Cardiac septum (tissue), 1 donor: ENCODE data around the gene EVL. TPM values are rescaled to one million over a fixed set of nuclear protein-coding genes. Genes with fewer than 3 reads are reported as not detected.
"Not testable (repeated sequence)": the region's sequence is repeated elsewhere in the genome, so short reads cannot be mapped to it uniquely, and the experiment has no call there.

Experiments
- DNase-seq: peaks from one replicate; pipeline ENCODE4 v3.0.0-alpha.2; 2020; ENCODE audit warnings: low spot score
- intact Hi-C: fragments of 100-400 bp; cut with DNase I; formaldehyde crosslinking; loops from one replicate; pipeline ENCODE4 v1.14.0; 2022
- microRNA-seq: library from miRNA; unstranded; fragments of <30 nt; microRNA quantifications from one replicate; pipeline ENCODE4 v1.2.0, GENCODE V29; 2020
- total RNA-seq: library from RNA; stranded (reverse); fragmentation: NEBNext Ultra II Directional; extraction: Animal tissue kit (Norgen Biotek cat#: 25700); gene quantifications from one replicate; pipeline ENCODE4 v1.2.1, GENCODE V29; 2021
- donor health status: DM: no; HTN: no; CAD: no.

Gene EVL
- total RNA-seq, 1 donor from 2014 or later: 46.3 TPM

DNA sequence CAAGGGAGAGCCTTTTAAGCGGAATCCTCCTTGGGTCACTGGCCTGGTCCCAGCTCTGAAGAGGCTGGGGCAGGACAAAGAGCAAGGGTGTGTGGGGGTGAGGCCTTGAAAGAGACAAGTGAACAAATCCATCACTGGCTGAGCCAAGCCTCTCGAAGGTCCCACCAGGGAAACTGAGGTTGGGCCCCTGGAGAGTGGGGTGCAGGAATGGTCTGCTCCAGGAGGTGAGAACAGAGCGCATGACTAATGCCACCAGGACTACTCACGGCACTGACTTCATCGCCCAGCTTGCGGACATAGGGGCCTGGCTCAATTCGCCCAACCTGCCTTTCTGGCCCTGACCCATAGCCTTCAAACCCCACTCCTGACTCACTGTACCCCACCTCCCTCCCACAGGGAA, 113.5 kb downstream of the EVL start:
- DNase-seq: no peak

DNA sequence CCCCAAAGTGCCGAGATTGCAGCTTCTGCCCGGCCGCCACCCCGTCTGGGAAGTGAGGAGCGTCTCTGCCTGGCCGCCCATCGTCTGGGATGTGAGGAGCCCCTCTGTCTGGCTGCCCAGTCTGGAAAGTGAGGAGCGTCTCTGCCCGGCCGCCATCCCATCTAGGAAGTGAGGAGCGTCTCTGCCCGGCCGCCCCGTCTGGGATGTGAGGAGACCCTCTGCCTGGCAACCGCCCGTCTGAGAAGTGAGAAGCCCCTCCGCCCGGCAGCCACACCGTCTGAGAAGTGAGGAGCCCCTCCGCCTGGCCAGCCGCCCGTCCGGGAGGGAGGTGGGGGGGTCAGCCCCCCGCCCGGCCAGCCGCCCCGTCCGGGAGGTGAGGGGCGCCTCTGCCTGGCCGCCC, 115.4 kb downstream of the EVL start:
- DNase-seq, intact Hi-C loops: not testable (repeated sequence)

More for the DNA sequence above, 113.5 kb downstream of the EVL start:
- intact Hi-C loops: no loop called here

DNA sequence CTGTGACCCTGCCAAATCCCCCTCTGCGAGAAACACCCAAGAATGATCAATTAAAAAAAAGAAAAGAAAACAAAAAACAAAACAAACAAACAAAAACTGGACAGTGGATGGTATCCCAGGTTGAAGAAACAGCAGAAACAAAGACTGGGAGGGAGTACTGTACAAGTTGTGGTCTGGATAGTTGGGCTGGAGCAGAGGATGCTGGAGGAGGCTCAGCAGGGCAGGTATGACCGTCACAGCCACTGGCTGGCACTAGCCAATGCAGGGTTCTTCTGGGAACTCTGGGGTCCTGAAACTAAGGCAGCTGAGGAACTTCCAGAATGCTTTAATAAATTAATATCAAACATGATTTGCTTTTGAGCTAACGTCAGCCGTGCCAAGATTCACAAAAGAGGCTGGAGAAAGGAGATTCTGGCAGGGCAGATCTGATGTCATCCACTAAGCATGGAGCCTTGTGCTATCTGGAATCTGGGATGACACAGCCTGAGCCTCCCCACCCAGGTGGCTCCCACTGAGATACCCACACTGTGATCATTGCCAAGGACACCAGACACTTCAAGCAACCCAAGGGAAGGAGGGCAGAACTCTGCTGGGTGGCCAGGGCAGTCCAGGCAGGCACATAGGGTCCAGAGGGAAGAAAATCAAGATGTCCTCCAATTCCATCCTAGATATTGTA, 116.8 kb downstream of the EVL start:
- DNase-seq, intact Hi-C loops: not testable (repeated sequence)

DNA sequence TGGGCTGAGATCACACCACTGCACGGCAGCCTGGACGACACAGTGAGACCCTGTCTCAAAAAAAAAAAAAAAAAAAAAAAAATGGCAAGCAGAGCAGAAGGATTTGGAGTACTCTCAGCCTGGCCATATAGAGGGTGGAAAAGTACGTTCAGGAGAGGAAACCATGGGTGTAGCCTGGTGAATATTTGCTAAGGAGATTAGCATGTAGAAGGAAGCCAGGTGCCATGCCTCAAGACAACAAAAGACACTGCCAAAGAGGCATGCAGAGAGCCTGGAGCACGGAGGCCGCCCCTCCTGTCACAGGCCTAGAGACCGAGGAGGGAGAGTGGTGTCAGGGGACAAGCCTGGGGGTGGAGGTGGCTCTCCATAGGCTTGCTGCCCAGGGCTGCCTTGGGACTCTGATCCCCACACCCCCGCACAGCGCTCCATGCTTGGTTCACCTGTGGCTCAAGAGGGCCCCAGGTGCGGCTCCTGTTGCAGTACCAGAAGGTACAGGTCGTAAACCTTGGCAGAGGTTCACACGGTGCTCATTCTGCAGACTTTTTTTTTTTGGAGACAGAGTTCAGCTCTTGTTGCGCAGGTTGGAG, 122.1 kb downstream of the EVL start:
- intact Hi-C loops: no loop called here
- DNase-seq: no peak

DNA sequence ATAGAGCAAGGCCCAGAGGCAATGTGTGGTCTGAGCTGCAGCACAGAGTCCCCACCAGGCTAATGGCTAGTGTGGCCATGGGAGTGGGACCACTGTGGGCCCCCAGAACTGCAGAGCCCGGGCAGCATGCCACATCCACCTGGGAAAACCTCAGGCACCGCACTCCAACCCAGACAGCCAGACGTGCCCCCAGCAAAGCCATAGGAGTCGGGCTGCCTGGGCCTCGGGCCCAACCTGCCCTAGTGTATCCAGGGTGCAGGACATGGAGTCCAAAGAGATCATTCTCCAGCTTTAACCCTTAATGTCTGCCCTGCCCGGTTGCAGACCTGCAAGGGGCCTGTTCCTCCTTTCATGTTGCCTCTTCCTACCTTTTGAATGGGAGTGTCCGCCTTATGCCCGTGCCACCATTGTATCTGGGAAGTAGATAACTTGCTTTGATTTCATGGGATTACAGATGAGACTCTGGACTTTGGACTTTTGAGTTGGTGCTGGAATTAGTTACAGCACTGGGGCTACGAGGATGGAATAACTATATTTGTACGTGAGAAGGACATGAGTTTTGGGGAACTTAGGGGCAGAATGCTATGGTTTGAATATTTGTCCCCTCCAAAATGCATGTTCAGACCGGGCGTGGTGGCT, 123.3 kb downstream of the EVL start:
- DNase-seq: no peak
- intact Hi-C loops: no loop called here

DNA sequence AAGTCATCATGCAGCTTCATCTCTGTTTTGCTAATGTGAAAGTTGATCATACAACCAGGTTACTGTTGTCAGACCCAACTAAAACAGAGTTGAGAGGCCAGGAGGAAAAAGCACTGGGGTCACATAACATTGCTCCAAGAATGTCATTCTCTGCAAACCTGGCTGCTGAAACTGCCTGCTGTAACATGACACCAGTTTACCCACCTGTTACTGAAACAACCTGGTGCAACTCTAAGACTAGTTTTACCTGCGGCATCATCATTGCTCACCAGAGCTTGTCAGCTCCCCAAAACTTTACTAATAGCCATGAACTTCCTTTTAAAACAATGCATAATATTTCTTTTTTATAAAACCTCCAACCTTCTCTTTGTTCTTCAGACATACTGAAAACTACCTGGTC, 124.9 kb downstream of the EVL start:
- intact Hi-C loops: loop anchor here (5.0 kb wide), 1 partner anchor 48 kb away; no protein-coding TSS in a partner anchor

DNA sequence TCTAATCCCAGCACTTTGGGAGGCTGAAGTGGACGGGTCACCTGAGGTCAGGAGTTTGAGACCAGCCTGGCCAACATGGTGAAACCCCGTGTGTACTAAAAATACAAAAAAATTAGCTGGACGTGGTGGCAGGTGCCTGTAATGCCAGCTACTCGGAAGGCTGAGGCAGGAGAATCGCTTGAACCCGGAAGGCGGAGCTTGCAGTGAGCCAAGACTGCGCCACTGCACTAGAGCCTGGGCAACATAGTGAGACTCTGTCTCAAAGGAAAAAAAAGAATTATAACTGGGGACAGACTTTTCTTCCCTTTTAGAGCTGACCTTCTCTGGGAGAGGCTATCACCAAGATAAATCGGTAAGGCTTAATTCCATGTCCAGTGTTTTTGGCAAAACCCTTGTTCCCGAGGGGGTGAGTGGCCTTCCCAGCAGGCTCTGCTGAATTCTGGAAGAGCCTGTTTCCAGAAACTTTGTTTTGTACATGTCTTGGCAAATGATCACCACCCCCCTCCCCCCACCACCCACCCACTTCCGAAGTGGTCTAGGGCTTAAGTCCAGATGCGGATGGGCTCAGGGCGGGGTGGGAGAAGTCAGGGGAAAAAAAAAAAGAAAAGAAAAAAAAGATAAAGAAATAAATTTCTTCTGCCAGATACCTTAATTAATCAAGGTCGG, 126.5 kb downstream of the EVL start:
- intact Hi-C loops: loop anchor here (1.0 to 5.0 kb wide), 4 partner anchors 23 to 209 kb away; no protein-coding TSS in a partner anchor
- no peak for DNase-seq

More for the DNA sequence above, 124.9 kb downstream of the EVL start:
- no peak for DNase-seq

DNA sequence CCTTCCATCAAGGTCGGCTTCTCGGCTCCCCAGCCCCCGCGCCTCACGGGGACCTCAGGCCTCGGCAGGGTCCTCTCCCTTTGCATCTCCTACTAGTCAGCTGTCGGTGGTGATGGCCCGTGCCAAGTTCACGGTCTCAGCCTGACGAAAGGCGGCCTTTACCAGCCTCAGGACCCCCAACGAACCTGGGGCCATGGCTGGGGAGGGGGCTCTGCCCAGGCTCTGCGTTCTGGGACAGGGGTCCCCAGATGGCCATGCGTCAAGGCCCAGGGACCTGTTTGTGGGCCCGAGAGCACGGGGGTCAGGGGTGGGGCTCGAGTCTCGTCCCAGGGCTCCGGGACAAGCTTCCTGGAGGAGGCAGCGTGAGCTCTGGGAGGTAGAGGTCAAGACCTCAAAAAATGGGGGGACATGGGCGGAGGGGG, 127.0 kb downstream of the EVL start:
- no peak for DNase-seq
- intact Hi-C loops: loop anchor here (1.0 to 5.0 kb wide), 4 partner anchors 22 to 210 kb away; no protein-coding TSS in a partner anchor

DNA sequence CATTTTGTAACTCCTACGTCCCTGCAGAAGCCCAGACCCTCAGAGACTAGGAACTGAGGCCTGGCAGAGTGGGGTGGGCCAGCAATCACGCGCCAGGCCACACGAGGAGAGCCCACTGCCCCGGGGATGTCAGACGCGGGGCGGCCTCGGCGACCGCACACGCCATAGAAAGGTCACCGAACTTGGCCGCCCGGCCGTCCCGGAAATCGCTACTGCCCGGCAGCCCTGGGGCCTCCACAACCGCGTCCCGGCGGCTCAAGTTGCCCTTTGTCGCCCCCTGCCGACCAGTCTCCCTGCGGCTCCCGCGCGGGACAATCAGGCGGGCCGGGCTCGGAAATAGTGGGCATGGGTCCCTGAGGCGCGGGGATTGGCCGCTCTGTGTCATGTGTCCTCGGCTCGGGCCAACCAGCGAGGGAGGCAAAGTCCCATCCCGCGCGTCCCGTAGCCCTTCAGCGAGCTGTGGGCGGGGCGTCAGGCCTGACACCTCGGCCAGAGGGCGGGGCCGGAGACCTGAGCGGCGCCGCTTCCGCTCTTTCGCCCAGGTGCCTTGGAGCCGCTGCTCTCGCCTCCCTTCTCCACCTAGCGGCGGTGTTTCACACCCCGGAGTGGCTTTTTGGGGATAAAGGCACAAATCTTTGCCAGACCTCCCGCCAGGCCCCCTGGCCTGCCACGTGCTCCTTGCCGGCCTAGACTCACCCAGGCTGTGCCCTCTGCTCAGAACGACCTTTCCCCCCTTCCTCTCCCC, 127.6 kb downstream of the EVL start:
- peak; percentile 100 for DNase-seq
- intact Hi-C loops: loop anchor here (1.0 to 5.0 kb wide), 4 partner anchors 21 to 211 kb away; no protein-coding TSS in a partner anchor

Small RNA genes within 50 kb of the gene (microRNA-seq; reads per million reads assigned to microRNA genes)
- gene MIR151B (175 reads per million, percentile 64 among the genes with 10 or more reads in this experiment), gene MIR342 (360 reads per million, percentile 75 among the genes with 10 or more reads in this experiment)

Other genes starting within 250 kb of the EVL start
- not detected for gene DEGS2, start 94.2 kb downstream of the EVL start, total RNA-seq
- 44.3 TPM for gene YY1, start 173.7 kb downstream of the EVL start, total RNA-seq
- 29.3 TPM for gene SLC25A29, start 241.0 kb downstream of the EVL start, total RNA-seq